BJ (cell line): Measurements from ENCODE around the gene UTP14C. TPM values are rescaled to one million over a fixed set of nuclear protein-coding genes. Genes with fewer than 3 reads are reported as not detected.

Experiments used
- CTCF ChIA-PET: fragments of 350-600 bp; formaldehyde crosslinking; extraction: SDS; loops from one replicate; lab custom pipeline; 2021; ENCODE audit warnings: antibody characterized with exemption, inconsistent platforms; lab: Yijun Ruan, JAX
- POLR2A ChIA-PET: fragments of 300-600 bp; sonication (Branson Sonifier 250); formaldehyde crosslinking; extraction: SDS; loops from one replicate; lab custom pipeline; 2021; ENCODE audit warnings: antibody characterized with exemption; lab: Charles Lee
- DNase-seq: peaks from one replicate; pipeline ENCODE4 v3.0.0-alpha.2; 2011; ENCODE audit warnings: low read depth
- H3K27me3 ChIP-seq: 2 replicates; pipeline ENCODE4 v1.6.0; 2011; ENCODE audit warnings: low read length; ENCODE audit not compliant: control insufficient read depth, insufficient read depth
- H3K36me3 ChIP-seq: 2 replicates; pipeline ENCODE4 v1.5.1; 2011; ENCODE audit warnings: low read length; ENCODE audit not compliant: control insufficient read depth, insufficient read depth
- H3K4me3 ChIP-seq: 2 replicates; pipeline ENCODE4 v1.5.1; 2011; ENCODE audit warnings: low read depth, mild to moderate bottlenecking, control low read depth, low read length
- CTCF ChIP-seq: IDR thresholded peaks from 2 replicates; pipeline ENCODE4 v1.5.1; 2011; ENCODE audit warnings: low read depth, mild to moderate bottlenecking, control low read depth, inconsistent platforms, low read length, moderate library complexity; ENCODE audit not compliant: insufficient read depth
- polyA plus RNA-seq: library from polyadenylated mRNA; depleted of rRNA; stranded (reverse); fragments of >200 nt; gene quantifications from 2 replicates; pipeline ENCODE4 v1.2.3, GENCODE V29; 2011

The UTP14C gene
- polyA plus RNA-seq, 1 experiment = 8.9 TPM

GRCh38 chr13:51998723-51999509 is 25.6 kb upstream of the UTP14C start:
- Histone ChIP-seq H3K4me3 (no peak overlapping the region), H3K27me3 (peaks cover 16% of the 10 kb centered on the region), H3K36me3 (no peaks in the 10 kb centered on the region)
- ChIA-PET CTCF (interaction anchor here (1.1 to 4.5 kb wide), 3 partner anchors 9 to 129 kb away, joined by 4 to 20 read pairs (median 8); no protein-coding TSS in a partner anchor), POLR2A (no interaction called here)
- TF ChIP-seq CTCF = no peak
- DNase-seq = no peak

- Histone ChIP-seq H3K27me3 (peaks cover 16% of the 10 kb centered on the region), H3K4me3 (no peak overlapping the region), H3K36me3 (no peaks in the 10 kb centered on the region)
- TF ChIP-seq CTCF = no peak
- POLR2A ChIA-PET = no interaction called here
- CTCF ChIA-PET = interaction anchor here (0.9 to 4.5 kb wide), 4 partner anchors 17 to 201 kb away, joined by 3 to 20 read pairs (median 4); no protein-coding TSS in a partner anchor
- no peak for DNase-seq
Measured at GRCh38 chr13:51999510-51999911, 25.0 kb upstream of the UTP14C start.

- CTCF ChIA-PET = interaction anchor here (0.9 to 4.5 kb wide), 5 partner anchors 17 to 201 kb away, joined by 3 to 20 read pairs (median 4); no protein-coding TSS in a partner anchor
- DNase-seq = no peak
- no peak overlapping the region for H3K4me3 ChIP-seq
- no peaks in the 10 kb centered on the region for H3K36me3 ChIP-seq
- TF ChIP-seq CTCF = no peak
- POLR2A ChIA-PET = no interaction called here
- H3K27me3 ChIP-seq = peaks cover 16% of the 10 kb centered on the region
Measured at GRCh38 chr13:51999921-52000320, 24.6 kb upstream of the UTP14C start.

- CTCF ChIA-PET = interaction anchor here (1.1 to 4.5 kb wide), 8 partner anchors 8 to 127 kb away, joined by 3 to 20 read pairs (median 5); no protein-coding TSS in a partner anchor
- TF ChIP-seq CTCF = peak; percentile 68
- POLR2A ChIA-PET = no interaction called here
- Histone ChIP-seq H3K27me3 (peaks cover 12% of the 10 kb centered on the region), H3K4me3 (no peak overlapping the region), H3K36me3 (no peaks in the 10 kb centered on the region)
- no peak for DNase-seq
Measured at GRCh38 chr13:52001120-52001731, 23.3 kb upstream of the UTP14C start.

GRCh38 chr13:52002361-52002760 is 22.1 kb upstream of the UTP14C start:
- DNase-seq = no peak
- no peaks in the 10 kb centered on the region for H3K36me3 ChIP-seq
- TF ChIP-seq CTCF = no peak
- ChIA-PET POLR2A (no interaction called here), CTCF (interaction anchor here (0.7 to 2.8 kb wide), 7 partner anchors 7 to 125 kb away, joined by 3 to 11 read pairs (median 3); no protein-coding TSS in a partner anchor)
- H3K27me3 ChIP-seq = peaks cover 7% of the 10 kb centered on the region
- H3K4me3 ChIP-seq = no peak overlapping the region
